GM12865 (cell line): ENCODE results near the gene PLA2G15.

ENCODE experiments used
- DNase-seq: peaks from one replicate; pipeline ENCODE4 v3.0.0; 2010; ENCODE audit warnings: low read depth
- H3K4me3 ChIP-seq: 2 replicates; pipeline ENCODE4 v1.5.1; 2011; ENCODE audit warnings: mild to moderate bottlenecking, low read depth, low read length, control low read depth
- CTCF ChIP-seq: IDR thresholded peaks from 2 replicates; pipeline ENCODE4 v1.5.1; 2011; ENCODE audit warnings: low read length, control low read depth, low read depth, inconsistent platforms; ENCODE audit not compliant: insufficient read depth; ENCODE audit errors: missing control alignments

Gene PLA2G15

GRCh38 chr16:68269793-68270192 is 24.6 kb downstream of the PLA2G15 start:
- H3K4me3 ChIP-seq: no peak overlapping the region
- no peak for DNase-seq
- no peak for TF ChIP-seq CTCF

GRCh38 chr16:68270353-68270752 is 25.2 kb downstream of the PLA2G15 start:
- no peak overlapping the region for H3K4me3 ChIP-seq
- TF ChIP-seq CTCF: no peak
- DNase-seq: no peak

GRCh38 chr16:68272507-68273209 is 27.5 kb downstream of the PLA2G15 start:
- TF ChIP-seq CTCF: no peak
- H3K4me3 ChIP-seq: no peak overlapping the region
- DNase-seq: peak; percentile 39

- no peak for DNase-seq
- no peak overlapping the region for H3K4me3 ChIP-seq
- no peak for TF ChIP-seq CTCF
These were observed 28.3 kb downstream of the PLA2G15 start for GRCh38 chr16:68273459-68273858.

GRCh38 chr16:68273896-68274295 is 28.7 kb downstream of the PLA2G15 start:
- TF ChIP-seq CTCF: no peak
- no peak overlapping the region for H3K4me3 ChIP-seq
- no peak for DNase-seq

- no peak for TF ChIP-seq CTCF
- no peak overlapping the region for H3K4me3 ChIP-seq
- DNase-seq: no peak
These were observed 29.3 kb downstream of the PLA2G15 start for GRCh38 chr16:68274441-68274840.
